HG03280 (cell line): ENCODE measurements around the gene NPFFR1.
"Not testable (repeated sequence)": the region's sequence is repeated elsewhere in the genome, so short reads cannot be mapped to it uniquely, and the experiment has no call there.

Experiments
- ATAC-seq: cut with Tn5 transposase; IDR thresholded peaks from one replicate; pipeline ENCODE4 v1.9.1; 2021; ENCODE audit warnings: mild to moderate bottlenecking, moderate library complexity; ENCODE audit not compliant: unreplicated experiment

NPFFR1 gene

GRCh38 chr10:70228491-70228890 lies 55.3 kb downstream of the NPFFR1 start:
- no peak for ATAC-seq

GRCh38 chr10:70227548-70228320 lies 56.1 kb downstream of the NPFFR1 start:
- ATAC-seq = no peak

GRCh38 chr10:70223728-70224127 lies 60.1 kb downstream of the NPFFR1 start:
- ATAC-seq = no peak

GRCh38 chr10:70222811-70223447 lies 60.9 kb downstream of the NPFFR1 start:
- not testable (repeated sequence) for ATAC-seq

- no peak for ATAC-seq
Measured at GRCh38 chr10:70222340-70222794, 61.4 kb downstream of the NPFFR1 start.

- peak; percentile 20 for ATAC-seq
Measured at GRCh38 chr10:70221030-70221429, 62.8 kb downstream of the NPFFR1 start.

- ATAC-seq = no peak
Measured at GRCh38 chr10:70212879-70213278, 70.9 kb downstream of the NPFFR1 start.

- ATAC-seq = no peak
Measured at GRCh38 chr10:70212277-70212676, 71.5 kb downstream of the NPFFR1 start.

- no peak for ATAC-seq
Measured at GRCh38 chr10:70206762-70207161, 77.0 kb downstream of the NPFFR1 start.

- no peak for ATAC-seq
Measured at GRCh38 chr10:70201105-70201504, 82.7 kb downstream of the NPFFR1 start.

GRCh38 chr10:70198696-70199466 lies 84.9 kb downstream of the NPFFR1 start:
- no peak for ATAC-seq
